ENCODE results near the gene UBE2E1.
A peak's percentile ranks its signal among the peaks of the same experiment; 100 is the strongest.

The UBE2E1 gene

GRCh38 chr3:23795096-23795495 lies 10.7 kb upstream of the UBE2E1 start:
- TF ChIP-seq, protein P1, sequence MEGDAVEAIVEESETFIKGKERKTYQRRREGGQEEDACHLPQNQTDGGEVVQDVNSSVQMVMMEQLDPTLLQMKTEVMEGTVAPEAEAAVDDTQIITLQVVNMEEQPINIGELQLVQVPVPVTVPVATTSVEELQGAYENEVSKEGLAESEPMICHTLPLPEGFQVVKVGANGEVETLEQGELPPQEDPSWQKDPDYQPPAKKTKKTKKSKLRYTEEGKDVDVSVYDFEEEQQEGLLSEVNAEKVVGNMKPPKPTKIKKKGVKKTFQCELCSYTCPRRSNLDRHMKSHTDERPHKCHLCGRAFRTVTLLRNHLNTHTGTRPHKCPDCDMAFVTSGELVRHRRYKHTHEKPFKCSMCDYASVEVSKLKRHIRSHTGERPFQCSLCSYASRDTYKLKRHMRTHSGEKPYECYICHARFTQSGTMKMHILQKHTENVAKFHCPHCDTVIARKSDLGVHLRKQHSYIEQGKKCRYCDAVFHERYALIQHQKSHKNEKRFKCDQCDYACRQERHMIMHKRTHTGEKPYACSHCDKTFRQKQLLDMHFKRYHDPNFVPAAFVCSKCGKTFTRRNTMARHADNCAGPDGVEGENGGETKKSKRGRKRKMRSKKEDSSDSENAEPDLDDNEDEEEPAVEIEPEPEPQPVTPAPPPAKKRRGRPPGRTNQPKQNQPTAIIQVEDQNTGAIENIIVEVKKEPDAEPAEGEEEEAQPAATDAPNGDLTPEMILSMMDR (conservative IDR thresholded peaks at IDR 0.05; ENCODE audit: low read length) = no peak
- no peak overlapping the region for H3K4me3 ChIP-seq (ENCODE audit: low read length)
- DNase-seq (ENCODE audit: low read depth) = no peak

DNA sequence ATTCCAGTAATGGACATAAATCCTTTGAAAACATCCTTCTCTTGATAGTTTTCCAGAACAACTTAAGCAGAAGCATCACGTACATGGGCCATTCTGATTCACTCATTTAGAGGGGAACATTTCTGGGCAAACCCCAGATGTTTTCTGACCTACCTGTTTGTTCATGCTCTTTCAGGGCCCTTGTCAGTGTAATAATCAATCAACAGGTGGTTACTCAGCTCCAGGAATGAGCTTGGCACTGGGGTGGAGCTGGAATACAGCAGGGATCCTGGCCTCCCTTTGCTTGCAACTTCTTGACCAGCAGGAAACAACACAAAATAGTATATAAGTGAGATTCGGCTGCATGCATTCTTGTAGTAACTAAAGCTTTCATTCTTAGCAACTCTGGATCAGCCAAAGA lies 9.2 kb upstream of the UBE2E1 start:
- no peak for DNase-seq (ENCODE audit: low read depth)
- no peak overlapping the region for H3K4me3 ChIP-seq (ENCODE audit: low read length)
- TF ChIP-seq, protein P1 (conservative IDR thresholded peaks at IDR 0.05; ENCODE audit: low read length) = no peak

DNA sequence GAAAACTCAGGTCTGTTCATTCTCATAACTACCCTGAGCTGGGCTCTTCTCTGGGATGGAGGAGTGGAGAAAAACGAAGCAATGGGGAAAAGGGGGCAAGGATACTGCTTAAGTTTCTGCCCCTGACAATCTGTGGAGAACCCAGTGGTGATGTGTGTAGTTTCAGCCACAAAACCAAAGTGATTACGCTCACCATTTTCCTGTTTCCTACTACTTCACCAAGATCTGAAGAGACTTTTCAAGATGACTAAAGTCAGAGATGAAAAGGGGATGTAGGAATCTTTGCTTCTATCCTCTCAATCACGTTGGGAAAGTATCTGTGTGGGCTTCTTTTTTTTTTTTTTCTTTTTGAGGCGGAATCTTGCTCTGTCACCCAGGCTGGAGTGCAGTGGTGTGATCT lies 8.3 kb upstream of the UBE2E1 start:
- no peak overlapping the region for H3K4me3 ChIP-seq (ENCODE audit: low read length)
- TF ChIP-seq, protein P1 (conservative IDR thresholded peaks at IDR 0.05; ENCODE audit: low read length) = no peak
- DNase-seq (ENCODE audit: low read depth) = no peak

GRCh38 chr3:23798456-23798855 lies 7.3 kb upstream of the UBE2E1 start:
- no peak for DNase-seq (ENCODE audit: low read depth)
- TF ChIP-seq, protein P1 (conservative IDR thresholded peaks at IDR 0.05; ENCODE audit: low read length) = no peak

DNA sequence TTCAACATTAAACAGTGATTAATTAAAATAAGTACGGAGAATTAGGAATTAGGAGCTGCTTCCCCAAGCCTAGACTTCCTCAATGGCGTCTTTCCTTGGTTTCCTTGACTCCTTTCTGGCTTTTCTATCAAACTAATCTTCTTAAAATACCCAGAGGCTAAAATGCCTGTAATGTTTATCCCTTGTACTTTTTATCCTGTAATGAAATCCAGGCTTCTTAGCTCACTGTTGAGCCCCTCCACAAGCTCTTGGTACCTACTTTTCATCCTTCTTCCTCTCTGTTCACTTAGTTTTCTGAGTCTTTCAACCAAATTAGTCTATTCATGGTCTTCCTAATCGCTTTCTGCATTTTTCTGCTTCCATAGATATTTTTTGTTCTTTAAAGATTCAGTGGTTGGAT lies 6.9 kb upstream of the UBE2E1 start:
- DNase-seq (ENCODE audit: low read depth) = no peak
- TF ChIP-seq, protein P1 (conservative IDR thresholded peaks at IDR 0.05; ENCODE audit: low read length) = no peak
- no peak overlapping the region for H3K4me3 ChIP-seq (ENCODE audit: low read length)

More at GRCh38 chr3:23798456-23798855, 7.3 kb upstream of the UBE2E1 start:
- H3K4me3 ChIP-seq (ENCODE audit: low read length) = no peak overlapping the region

DNA sequence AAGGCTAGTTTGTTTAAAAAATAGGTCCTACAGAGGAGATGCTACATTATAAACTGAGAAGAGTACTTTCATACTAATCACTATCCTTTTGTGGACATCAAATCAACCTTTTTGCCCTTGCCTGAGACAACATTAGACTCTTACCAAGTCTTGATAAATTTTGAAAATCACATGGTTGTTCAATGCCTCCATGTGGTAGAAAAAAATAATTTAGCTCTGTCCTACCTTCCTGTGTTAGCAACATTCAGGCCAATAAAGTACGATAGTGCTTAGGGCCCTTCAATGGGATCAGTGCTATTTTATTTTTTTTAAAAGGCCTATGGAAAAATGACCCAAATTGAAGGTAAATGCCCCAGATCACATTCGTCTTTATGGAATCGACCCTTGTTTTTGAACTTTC lies 5.0 kb upstream of the UBE2E1 start:
- TF ChIP-seq, protein P1 (conservative IDR thresholded peaks at IDR 0.05; ENCODE audit: low read length) = peak; percentile 41
- DNase-seq (ENCODE audit: low read depth) = peak; percentile 47
- no peak overlapping the region for H3K4me3 ChIP-seq (ENCODE audit: low read length)

- TF ChIP-seq, protein P1 (conservative IDR thresholded peaks at IDR 0.05; ENCODE audit: low read length) = no peak
- no peak overlapping the region for H3K4me3 ChIP-seq (ENCODE audit: low read length)
- no peak for DNase-seq (ENCODE audit: low read depth)
Observed at GRCh38 chr3:23804441-23805209, 1.1 kb upstream of the UBE2E1 start.

Data from AG10803 (cell line).